ENCODE measurements around the gene PCTP. TPM values are rescaled to one million over a fixed set of nuclear protein-coding genes. Genes with fewer than 3 reads are reported as not detected.

PCTP gene
- total and polyA plus RNA-seq, 9 of the 15 experiments (the other 6 are each of a cell fraction or from before 2014, with no cell fraction given): 10.9 to 62.3 (median 41.2) TPM

DNA sequence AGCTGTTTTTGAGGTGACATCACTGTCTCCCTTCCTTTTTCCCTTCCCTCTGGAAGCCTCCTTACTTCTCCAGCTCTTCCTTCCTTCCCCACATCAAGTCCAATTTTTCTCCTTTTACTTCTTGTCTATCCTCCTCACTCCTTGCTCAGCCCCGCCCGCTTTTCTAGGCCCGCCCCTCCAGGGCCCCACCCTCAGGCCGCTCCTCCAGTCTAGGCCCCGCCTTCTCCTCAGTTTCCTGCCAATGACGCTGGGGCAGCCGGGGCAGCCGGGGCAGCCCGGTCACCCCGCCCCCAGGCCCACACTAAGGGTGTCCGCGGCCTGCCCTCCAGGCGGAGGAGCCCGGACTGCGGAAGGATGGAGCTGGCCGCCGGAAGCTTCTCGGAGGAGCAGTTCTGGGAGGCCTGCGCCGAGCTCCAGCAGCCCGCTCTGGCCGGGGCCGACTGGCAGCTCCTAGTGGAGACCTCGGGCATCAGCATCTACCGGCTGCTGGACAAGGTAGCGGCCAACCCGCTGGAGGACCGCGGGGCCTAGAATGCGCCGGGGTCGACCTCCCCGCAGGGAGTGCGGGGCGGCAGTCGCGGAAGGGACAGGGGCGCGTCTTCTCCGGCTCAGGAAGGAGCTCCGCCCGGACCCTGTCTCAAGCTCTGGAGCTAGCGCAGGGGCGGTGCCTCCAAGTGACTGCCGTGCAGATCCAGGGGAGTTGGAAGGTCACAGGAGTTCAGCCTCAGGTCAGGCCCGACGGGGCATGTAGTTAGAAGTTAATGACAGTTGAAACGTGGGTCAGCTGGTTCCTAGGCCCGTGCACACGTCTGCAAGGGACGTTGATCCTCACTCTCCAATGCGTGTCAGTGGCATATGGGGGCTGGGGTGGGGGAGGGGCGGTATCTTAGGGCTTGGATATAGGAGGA lies at the start of gene PCTP (continued):
- no peak for TF ChIP-seq FIP1L1 (IDR thresholded peaks at IDR 0.05; ENCODE audit: low read depth, low read length, poor library complexity, severe bottlenecking)
- TF ChIP-seq HDAC8 (tag; IDR thresholded peaks at IDR 0.05): no peak; the same call in 1 of the 2 replicates
- TF ChIP-seq MAZ (CRISPR knock-in tag; conservative IDR thresholded peaks at IDR 0.05 in 1 of 2, IDR thresholded peaks at IDR 0.05 in 1 of 2): peak; percentile 85 to 98
- TF ChIP-seq ETS2 (tag; IDR thresholded peaks at IDR 0.05; ENCODE audit: borderline replicate concordance, poor library complexity, severe bottlenecking): no peak
- TF ChIP-seq, protein P1, sequence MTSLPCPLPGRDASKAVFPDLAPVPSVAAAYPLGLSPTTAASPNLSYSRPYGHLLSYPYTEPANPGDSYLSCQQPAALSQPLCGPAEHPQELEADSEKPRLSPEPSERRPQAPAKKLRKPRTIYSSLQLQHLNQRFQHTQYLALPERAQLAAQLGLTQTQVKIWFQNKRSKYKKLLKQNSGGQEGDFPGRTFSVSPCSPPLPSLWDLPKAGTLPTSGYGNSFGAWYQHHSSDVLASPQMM (CRISPR knock-in tag; IDR thresholded peaks at IDR 0.05): no peak
- peak; percentile 58 for TF ChIP-seq CCNT2 (IDR thresholded peaks at IDR 0.05; ENCODE audit: borderline replicate concordance, extremely low read depth, insufficient read length, low read depth, low read length)
- no peak for TF ChIP-seq NFE2L1 (tag; IDR thresholded peaks at IDR 0.05; ENCODE audit: borderline replicate concordance, low read depth)
- no peak for TF ChIP-seq PCBP2 (IDR thresholded peaks at IDR 0.05; ENCODE audit: low read depth, low read length, poor library complexity, severe bottlenecking)
- peak; percentile 57; the same call in 1 of the 2 replicates for TF ChIP-seq CREM (IDR thresholded peaks at IDR 0.05; ENCODE audit: low read depth)
- no peak for TF ChIP-seq SRSF9 (IDR thresholded peaks at IDR 0.05; ENCODE audit: borderline replicate concordance, low read depth, low read length)
- TF ChIP-seq, protein P2, sequence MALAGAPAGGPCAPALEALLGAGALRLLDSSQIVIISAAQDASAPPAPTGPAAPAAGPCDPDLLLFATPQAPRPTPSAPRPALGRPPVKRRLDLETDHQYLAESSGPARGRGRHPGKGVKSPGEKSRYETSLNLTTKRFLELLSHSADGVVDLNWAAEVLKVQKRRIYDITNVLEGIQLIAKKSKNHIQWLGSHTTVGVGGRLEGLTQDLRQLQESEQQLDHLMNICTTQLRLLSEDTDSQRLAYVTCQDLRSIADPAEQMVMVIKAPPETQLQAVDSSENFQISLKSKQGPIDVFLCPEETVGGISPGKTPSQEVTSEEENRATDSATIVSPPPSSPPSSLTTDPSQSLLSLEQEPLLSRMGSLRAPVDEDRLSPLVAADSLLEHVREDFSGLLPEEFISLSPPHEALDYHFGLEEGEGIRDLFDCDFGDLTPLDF (CRISPR knock-in tag; IDR thresholded peaks at IDR 0.05): no peak
- TF ChIP-seq LARP7 (IDR thresholded peaks at IDR 0.05): no peak
- no peak for TF ChIP-seq MCM7 (IDR thresholded peaks at IDR 0.05)
- no peak for TF ChIP-seq SREBF2 (CRISPR knock-in tag; IDR thresholded peaks at IDR 0.05)
- no peak for TF ChIP-seq CBX8 (IDR thresholded peaks at IDR 0.05; ENCODE audit: borderline replicate concordance, extremely low read depth, low read depth, low read length, poor library complexity, severe bottlenecking)
- TF ChIP-seq NR4A1 (CRISPR knock-in tag; IDR thresholded peaks at IDR 0.05): no peak
- no peak for TF ChIP-seq NR4A1 (tag; IDR thresholded peaks at IDR 0.05)
- TF ChIP-seq ZNF561 (CRISPR knock-in tag; conservative IDR thresholded peaks at IDR 0.05): no peak
- no peak for TF ChIP-seq ZNF133 (CRISPR knock-in tag; IDR thresholded peaks at IDR 0.05)
- TF ChIP-seq IFI16 (CRISPR knock-in tag; IDR thresholded peaks at IDR 0.05): no peak
- no peak for TF ChIP-seq ZNF778 (CRISPR knock-in tag; IDR thresholded peaks at IDR 0.05)
- TF ChIP-seq GTF2F1 (IDR thresholded peaks at IDR 0.05; ENCODE audit: low read depth, low read length): no peak
- no peak for TF ChIP-seq ZNF121 (CRISPR knock-in tag; conservative IDR thresholded peaks at IDR 0.05)
- TF ChIP-seq ZNF584 (CRISPR knock-in tag; IDR thresholded peaks at IDR 0.05; ENCODE audit: low read depth): no peak
- peak; percentile 90 for TF ChIP-seq PHF8 (IDR thresholded peaks at IDR 0.05; ENCODE audit: borderline replicate concordance, low read length)
- no peak for TF ChIP-seq CHCHD3 (CRISPR knock-in tag; IDR thresholded peaks at IDR 0.05)
- TF ChIP-seq PURB (CRISPR knock-in tag; IDR thresholded peaks at IDR 0.05; ENCODE audit: low read depth): no peak
- TF ChIP-seq POLR2A (conservative IDR thresholded peaks at IDR 0.05): peak; percentile 96
